ENCODE data around the gene CRTC3.

CRTC3 gene

DNA sequence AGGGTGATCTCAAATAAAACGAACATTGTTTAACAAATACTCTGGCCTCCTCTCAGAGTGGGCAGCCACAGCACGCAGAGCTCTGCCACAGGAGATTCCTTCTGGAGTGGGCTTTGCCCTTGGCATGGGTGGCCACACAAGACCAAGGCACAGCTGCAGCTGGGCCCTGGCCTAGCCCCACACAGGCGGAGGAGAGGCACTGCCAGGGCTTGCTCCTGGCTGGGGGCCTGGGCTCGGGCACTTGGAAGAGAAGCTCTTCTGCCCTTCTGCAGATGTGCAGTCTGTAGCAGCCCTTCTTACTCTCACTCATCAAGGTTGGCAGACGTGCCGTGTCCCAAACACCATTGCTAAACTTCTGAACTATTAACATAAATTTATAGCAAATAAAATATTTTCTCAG, 67.2 kb downstream of the CRTC3 start:
- DNase-seq = no peak

- no peak for DNase-seq
These were observed 67.9 kb downstream of the CRTC3 start for GRCh38 chr15:90597577-90597976.

DNA sequence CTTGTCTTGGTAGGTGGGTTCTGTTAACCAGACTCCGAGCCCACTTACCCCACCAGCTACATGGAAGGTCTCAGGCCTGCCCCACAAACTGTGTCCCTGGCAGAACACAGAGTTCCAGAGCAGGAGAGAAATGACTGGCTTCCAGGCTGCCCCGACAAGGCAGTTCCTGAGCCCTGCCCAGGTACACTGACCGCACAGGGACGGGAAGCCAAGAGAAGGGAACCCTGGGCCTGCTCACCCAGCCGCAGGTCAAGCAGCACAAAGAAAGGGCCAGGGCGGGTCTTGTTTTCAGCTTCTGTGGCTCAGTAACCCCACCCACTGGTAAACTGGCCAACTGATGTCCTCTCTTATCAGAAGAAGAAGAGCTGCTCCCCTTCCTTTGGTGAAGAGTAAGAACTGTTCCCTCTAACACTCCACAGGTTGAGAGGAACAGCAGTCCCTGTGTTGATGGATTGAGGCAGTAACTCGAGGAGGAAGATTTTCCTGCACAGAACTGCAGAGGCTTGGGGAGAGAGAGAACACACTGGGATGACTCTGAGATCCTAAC, 68.4 kb downstream of the CRTC3 start:
- peak; percentile 25 for DNase-seq

- DNase-seq = no peak
These were observed 69.0 kb downstream of the CRTC3 start for GRCh38 chr15:90598679-90599078.

- no peak for DNase-seq
These were observed 69.4 kb downstream of the CRTC3 start for GRCh38 chr15:90599116-90599515.

- no peak for DNase-seq
These were observed 69.9 kb downstream of the CRTC3 start for GRCh38 chr15:90599644-90600043.

DNA sequence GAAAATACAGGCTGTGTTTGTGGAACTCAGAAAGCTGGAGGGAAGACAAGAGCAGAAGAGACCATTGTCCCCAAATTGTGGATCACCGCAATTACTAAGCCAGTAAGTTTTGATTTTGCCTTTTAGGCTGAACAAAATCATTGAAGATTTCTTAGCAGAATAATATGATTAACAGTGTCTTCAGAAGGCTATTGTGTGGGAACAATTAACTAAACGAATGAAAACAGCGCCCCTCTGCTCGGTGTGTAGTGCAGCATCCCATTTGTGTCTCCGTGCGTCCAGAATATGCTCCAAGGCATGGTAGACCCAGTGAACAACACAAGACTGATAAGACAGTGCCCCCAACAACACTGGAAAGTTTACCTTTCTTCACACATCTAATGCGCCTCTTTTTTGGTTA, 71.2 kb downstream of the CRTC3 start:
- DNase-seq = no peak

GRCh38 chr15:90603893-90604292, 74.2 kb downstream of the CRTC3 start:
- peak; percentile 37 for DNase-seq

DNA sequence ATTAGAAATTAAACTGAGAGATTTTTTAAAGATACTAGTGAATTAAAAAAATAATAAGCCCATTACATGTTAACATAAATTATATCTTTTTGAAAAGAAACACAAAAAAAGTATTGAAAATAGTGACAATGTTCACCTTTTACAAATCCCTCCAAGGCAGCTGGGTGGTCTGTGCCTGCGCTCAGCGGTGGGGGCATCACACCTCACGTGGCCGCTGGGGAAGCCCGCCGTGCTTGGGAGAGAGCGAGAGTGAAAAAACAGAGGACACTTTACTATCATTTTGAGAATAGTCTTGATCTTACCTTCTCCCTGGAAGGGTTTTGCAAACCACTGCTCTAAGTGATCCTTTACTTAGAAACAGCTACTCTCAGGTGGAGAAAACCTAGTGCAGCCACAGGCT, 76.9 kb downstream of the CRTC3 start:
- DNase-seq = no peak

DNA sequence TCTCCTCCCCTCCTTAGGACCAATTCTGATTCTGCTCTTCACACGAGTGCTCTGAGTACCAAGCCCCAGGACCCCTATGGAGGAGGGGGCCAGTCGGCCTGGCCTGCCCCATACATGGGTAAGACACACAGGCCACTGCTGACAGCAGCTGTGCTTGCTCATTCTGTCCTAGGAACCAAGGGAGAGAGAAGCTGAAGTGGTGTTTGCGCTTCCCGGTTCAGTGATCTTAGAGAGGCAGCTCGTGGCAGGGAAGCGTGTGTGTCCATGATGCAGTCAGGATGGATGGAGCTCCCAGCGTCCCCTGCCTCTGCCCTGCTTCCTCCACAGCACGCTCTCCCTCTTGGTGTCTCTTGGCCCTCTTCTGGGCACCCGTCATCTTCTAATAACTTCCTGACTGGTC, 77.6 kb downstream of the CRTC3 start:
- DNase-seq = no peak

DNA sequence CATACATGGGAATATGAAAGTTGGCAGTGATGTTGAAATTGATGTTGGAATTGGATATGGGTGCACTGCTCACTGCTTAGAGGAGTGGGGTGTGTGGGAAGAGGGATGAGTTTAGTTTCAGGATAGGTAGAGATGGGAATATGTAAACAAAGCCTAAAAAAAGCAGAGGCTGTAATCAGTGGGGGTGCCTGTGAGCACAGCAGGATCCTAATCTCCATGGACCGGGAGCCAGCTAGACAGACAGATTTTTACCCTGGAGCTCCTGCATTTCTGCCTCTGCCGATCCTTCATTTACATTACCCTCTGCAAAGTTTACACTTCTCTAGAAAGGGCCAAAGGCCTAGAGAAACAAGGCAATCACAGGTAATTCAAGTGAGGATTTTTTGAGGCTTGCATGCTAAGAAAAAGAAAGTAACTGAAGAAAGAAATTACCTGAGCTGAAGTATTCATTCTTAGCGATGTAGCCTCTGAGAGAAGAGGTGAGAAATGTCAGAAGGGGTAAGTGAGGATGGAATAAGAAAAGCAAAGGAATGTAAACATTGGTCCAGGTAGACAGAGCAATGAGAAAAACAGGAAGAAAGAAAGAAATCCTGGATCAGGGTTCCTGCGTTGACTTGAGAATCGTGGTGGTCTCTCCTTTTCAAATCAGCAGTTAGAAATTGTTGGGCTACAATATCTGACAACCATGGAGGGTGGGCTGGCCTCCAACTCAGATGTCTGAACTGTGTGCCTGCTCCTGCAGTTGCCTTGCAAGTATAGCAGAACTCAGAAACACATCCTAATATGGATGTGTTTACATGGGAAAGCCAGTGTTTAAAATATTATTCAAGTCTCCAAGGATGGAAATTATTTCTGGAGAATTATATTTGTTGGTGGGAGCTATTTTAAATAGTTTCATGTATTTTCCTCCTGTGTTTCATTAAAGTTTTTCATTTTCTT, 79.8 kb downstream of the CRTC3 start:
- DNase-seq = no peak

GRCh38 chr15:90610190-90610589, 80.5 kb downstream of the CRTC3 start:
- no peak for DNase-seq

- no peak for DNase-seq
These were observed 81.4 kb downstream of the CRTC3 start for GRCh38 chr15:90611157-90611556.

GRCh38 chr15:90617171-90617570, 87.4 kb downstream of the CRTC3 start:
- DNase-seq = no peak

- no peak for DNase-seq
These were observed 88.0 kb downstream of the CRTC3 start for GRCh38 chr15:90617668-90618097.

DNA sequence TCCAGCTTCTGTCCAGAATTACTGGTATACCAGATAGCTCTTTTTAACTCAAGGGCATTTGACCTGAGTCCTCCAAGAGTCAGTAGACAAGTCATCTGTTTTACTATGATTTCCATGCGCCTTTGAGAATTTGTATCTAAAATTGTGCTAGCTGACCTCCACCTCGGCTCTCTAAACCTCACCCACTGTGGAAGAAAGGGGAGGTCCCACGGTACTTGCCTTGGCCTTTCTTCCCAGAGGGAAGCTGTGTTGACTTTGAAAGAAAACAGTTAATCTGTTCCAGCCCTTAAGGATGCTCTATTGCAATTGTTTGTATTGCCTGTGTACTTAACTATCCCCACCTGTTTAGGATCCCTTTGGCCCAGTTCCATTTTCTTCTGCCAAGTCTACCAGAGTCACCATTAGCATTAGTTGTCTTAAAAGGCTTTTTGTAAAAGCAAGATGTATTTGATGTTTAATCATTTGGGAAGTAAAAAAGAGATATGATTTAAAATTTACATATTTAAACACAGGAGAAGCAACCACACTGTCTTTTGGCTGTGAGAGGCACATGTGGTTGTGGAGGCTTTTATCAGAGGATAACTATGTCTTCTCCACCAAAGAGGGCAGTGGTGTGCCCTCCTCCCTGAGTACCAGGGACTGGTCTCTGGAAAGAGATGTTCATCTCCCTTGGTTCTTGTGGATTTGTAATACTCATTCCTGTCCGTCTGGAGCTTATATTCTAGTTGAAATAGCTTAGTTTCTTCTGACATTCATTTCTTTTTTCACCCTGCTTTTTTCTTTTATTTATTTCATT, 88.8 kb downstream of the CRTC3 start:
- no peak for DNase-seq

DNA sequence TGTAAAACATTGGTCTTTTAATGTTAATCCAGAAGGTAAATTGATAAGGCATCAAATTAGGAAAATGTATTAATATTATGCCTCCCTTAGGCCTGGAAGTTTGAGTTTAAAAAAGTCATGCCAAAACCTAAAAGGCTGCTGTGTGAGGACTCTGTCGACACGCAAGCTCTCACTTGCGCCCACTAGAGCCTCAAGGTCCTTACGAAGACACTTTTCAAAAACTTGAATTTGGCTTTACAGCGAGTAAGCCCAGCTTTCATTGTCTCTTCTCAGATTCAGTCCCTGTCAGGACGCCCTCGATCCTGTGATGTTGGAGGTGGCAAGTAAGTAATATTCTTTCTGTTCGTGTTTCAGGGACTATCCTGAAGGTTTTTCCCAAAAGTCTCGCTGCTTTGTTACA, 89.7 kb downstream of the CRTC3 start:
- no peak for DNase-seq

DNA sequence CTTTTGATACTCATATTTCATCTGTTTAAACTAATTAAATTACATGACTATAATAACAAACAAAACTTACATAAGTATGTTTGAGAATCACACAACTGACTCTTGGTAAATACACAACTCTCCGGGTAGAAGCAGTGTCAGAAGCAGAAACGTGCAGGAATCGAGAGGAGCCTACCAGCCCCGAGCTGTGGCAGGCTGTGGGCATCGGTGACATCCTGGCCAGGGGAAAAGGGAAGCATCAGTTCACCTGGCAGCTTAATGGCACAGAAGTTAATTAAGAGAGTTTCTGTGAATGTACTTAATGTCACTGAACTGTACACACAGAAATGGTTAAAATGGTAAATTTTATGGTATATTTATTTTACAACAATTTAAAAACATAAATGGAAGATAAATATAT, 90.2 kb downstream of the CRTC3 start:
- no peak for DNase-seq

DNA sequence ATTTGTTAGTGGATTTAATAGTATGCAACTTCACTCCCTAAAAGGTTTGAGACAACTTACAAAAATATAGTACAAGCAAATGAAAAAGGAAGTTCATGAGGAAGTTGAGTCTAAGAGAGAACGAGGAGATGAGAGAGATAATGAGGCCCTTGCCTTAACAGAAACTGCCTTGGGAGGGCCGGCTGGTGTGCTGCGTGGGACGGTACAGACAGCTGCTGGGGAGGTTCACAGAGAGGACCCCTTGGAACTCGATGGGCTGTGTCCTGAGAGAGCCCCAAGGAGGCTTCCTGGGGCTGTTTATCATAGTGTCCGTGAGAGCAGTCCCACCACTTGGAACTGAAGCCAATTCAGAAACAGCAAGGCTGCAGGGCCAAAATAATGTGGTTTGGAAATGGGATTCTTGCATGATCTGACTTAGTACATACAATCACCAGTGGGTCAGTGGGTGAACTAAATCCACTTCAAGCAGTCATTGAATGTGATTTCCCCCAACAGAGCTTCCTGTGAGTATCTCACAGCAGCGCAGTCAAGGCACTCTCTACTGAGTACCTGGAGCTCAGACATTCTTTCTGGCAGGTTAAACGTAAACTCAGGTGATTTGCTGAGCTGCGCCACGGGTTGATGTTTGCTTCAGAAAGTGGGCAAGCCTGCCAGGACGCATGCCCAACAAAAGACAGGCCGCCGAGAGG, 90.8 kb downstream of the CRTC3 start:
- peak; percentile 9 for DNase-seq

GRCh38 chr15:90623854-90624253, 94.1 kb downstream of the CRTC3 start:
- DNase-seq = no peak

DNA sequence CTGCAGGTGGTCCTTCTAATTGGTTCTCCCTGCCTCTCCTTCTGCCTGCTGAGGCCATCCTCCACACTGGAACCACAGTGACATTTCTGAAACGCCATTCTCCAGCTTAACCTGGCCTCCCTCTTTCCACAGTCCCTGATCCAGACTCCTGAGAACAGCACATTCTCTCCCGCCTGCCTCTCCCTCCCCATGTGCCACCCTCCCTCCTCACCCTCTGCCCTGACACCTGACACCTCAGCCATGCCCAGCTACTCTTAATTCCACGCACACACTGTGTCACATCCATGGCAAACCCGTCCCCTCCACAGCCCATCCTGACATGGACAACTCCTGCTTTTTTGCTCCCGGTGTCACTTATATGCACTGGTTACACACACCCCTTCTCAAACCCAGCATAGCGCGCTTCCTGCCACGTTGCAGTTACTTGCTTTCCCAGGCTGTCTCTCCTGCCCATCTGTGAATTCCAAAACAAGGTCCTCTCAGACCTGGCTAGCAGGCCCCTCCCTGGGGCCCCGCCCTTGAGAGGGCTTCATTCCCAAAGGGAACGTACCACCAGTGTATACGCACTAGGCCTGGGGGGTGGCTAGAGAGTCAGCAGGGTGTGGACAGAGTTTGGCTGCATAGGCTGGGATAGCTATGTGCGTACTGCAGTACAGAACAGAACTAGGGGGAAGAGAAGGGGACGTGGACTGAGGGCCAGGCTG, 94.7 kb downstream of the CRTC3 start:
- no peak for DNase-seq

- DNase-seq = no peak
These were observed 95.3 kb downstream of the CRTC3 start for GRCh38 chr15:90625037-90625436.
